GM19372 (cell line): ENCODE results near the gene ZNF135.

Experiments used
- ATAC-seq: cut with Tn5 transposase; IDR thresholded peaks from one replicate; pipeline ENCODE4 v1.9.1; 2021; ENCODE audit warnings: mild to moderate bottlenecking, low read depth, moderate library complexity; ENCODE audit not compliant: unreplicated experiment

ZNF135 gene

DNA sequence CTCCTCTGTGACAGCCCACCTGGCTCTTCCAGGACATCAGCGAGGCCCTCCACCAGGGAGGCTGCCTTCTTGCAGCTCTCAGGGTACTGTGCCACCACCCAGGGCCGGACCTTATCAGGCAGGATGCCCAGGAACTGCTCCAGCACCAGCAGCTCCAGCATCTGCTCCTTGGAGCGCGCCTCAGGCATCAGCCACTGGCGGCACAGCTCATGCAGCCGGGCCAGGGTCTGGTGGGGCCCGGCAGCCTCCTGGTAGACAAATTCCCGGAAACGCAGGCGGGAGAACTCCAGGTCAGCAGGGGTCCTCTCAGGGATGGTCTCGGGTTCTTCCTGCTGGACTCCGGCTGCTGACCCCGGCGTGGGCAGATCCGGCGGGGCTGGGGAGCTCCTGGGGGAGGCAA, 30.8 kb downstream of the ZNF135 start:
- no peak for ATAC-seq

DNA sequence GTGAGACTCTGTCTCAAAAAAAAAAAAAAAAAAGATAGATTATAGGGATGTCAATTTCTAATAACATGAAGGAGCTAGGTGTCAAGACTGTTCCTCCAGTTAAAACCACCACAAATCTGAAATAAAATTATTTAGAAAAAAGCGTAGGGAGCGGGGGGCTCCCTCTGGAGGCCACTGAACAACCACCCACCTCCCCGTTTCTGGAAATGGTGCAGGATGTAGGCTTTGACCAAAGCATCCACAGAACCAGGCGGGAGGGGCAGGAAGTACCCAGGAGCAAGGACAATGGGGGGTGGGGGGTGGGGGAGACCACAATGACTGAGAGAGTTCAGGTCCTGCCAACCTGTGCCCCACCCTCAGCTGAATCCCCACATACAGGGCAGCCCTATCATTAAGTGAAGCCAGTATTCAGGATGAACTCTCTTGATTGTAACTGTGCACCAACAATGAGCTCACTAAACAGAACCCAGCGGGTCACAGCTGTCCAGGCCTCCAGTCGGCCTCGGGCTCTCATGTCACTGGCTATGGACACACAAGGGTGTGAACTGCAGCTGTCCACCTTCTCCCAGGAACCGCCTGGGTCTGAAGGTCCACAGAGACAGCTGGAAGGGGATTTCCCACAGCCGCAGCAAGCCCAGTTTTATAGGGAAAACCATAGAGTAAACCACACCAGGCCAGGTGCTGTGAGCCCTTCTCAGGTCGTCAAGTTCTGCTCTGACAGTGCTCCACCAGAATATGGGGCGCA, 32.3 kb downstream of the ZNF135 start:
- no peak for ATAC-seq

DNA sequence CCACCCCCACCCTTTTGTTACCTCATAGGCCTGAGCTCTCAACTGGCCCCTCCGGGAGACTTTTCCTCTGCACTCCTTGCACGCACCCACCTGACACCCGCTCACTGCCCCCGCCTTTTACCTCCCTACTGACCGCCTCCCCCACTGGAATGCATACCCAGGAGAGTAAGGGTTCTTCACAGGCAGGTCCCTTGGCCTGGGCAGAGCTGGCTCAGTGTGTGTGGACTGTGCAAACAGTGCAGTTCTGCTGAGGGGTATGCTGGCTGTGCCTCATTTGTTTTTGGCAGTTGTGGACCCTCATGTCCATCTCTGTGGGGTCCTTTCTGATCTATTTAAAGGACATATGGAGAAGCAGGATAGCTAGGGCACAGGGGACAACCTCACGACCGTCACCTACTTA, 34.0 kb downstream of the ZNF135 start:
- ATAC-seq = no peak

DNA sequence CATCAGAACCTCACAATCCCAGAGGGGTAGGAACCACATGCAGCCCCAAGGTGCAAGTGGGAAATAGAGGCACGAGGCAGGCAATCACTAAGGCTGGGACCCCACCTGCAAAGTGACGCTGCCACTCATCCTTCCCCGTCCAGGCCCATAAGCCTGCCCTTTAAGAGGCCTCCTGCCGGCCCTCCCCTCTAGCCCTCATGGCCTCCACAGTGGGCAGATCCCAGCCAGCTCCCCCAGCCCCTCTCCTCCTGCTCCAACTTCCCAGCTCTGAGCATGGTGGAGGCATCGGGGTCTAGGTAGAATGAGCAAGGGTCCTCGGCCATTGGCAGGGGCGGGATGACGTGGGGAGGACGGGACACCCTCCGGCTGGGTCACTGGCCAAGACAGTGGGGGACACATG, 36.2 kb downstream of the ZNF135 start:
- no peak for ATAC-seq

DNA sequence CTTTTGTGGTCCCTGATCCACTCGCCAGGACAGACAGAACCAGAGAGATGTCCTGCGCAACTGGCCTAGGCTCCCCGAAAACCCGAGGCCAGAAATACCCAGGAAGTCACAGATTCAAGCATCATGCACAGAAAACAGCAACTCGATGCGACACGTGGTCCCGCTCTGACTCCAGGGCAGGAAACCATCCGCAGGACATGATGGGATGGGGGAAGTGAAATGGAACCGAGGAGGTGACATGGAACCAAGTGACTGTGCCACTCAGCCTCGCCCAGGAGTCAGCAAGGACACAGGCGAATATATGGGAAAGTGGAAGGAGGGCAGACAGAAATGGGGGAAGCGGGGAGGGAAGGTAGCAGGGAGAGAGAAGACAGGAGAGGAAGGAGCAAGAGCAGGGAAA, 37.8 kb downstream of the ZNF135 start:
- ATAC-seq = no peak

DNA sequence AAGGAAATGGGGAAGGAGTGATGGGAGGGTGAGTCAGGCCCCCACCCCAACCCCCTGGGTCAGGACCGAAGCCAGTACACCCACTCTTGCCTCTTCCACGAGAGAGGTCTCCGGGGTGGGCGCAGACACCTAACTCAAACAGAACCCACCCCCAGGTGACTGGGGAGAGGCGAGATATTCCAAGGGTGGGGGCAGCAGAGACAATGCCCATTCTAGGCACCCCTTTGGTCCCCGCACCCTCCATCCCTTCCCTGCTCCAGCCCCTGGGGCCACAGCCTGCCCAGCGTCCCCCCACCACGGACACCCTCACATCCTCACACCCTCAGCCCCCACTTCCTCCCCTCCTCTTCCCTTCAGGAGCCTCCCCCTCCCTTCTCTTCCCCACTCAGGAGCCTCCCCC, 38.3 kb downstream of the ZNF135 start:
- ATAC-seq = no peak

DNA sequence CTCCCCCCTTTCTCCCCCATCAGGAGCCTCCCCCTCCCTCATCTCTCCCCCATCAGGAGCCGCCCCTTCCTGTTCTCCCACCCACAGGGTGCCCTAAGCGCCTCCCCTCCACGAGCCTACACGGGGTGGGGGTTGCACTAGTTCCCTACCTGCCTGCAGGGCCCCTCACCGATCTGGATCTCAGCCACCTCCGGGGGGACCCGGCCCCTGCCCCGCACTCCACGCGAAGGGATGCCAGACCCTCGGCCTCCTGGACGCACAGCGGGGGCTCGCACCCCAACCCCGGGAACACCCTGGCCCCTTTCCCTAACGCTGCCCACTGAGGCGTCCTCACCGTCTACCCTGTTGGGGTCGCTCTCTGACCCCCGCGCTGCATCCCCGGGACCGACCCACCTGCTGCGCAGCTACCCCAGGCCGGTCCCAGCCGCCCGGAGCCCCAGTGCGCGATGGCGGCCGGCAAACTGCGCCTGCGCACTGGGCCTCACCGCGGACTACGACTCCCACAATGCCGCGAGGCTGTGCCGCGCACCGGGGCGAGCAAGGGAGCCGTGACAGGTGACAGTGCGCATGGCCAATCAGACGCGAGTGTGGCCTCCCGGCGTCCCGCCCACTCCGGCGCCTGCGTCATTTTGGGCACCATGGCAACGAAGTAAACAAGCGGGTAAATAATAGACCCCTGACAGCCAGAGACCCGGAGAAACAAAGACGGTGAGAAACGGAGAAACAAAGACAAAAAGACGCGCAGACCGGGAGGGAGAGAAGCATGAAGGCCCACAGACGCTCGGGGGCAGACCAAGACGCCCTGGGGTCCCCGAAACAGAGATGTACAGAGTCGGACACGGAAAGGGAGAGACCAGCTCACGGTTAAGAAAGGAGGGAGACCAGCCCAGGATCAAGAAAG, 38.9 kb downstream of the ZNF135 start, which contains the start of gene ZSCAN18:
Gene ZSCAN18, minus strand, starts transcription at position 451 of the 901 bp plus-strand sequence. CDS start 7,964 bp downstream, outside the sequence.
- ATAC-seq = peak; percentile 86

DNA sequence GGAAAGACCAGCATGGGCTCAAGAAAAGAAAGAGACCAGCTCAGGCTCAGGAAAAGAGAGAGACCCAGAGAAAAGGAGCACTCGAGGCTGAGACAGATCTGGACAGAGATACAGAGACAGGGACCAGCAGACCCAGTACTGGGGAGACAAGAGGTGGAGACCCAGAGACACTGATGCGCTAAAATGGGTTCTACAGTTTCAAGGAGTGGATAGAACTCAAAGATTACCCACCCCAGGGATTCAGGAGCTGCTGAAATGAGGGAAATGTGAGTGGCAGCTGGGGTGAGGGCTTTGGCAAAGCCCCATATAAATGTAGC, 39.6 kb downstream of the ZNF135 start:
- no peak for ATAC-seq

DNA sequence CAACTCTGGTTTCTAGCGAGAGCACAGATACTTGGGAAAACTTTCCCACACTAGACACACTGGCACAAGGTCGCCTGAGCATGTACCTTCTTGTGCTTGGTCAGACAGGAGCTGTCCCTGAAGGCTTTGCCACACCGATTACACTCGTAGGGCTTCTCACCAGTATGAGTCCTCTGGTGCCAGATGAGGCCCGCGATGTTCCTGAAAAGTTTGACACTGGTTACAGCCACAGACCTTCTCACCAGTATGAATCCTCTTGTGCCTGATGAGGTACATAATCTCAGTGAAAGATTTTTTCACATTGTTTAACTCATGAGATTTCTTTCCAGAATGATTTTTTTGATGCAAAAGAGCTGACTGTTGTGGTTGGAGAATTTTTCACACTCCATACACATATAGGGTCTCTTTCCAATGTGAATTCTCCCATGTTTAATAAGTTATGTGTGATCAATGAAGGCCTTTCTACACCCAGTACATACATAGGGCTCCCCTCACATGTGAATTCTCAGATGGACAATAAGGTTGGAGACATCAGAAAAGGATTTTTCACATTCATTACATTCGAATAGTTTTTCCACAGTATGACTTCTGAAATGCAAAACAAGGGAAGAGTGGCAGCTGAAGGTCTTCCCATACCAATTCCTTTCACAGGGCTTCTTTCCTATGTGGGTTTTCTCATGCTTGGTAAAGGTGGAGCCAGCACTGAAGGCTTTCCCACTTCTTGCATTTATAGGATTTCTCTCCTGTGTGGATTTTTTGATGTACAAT, 48.9 kb downstream of the ZNF135 start:
- ATAC-seq = no peak

DNA sequence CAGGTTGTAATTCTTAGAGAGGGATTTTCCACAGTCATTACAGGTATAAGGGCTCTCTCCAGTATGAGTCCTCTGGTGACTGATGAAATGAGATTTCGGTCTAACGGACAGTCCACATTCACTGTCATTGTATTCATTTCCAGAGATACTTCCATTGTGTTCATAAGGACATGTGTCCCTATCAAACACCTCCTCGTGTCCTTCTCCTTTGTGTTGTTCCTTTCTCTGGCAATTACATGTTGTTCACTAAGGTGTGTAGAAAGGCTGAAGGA, 49.4 kb downstream of the ZNF135 start:
- ATAC-seq = no peak

DNA sequence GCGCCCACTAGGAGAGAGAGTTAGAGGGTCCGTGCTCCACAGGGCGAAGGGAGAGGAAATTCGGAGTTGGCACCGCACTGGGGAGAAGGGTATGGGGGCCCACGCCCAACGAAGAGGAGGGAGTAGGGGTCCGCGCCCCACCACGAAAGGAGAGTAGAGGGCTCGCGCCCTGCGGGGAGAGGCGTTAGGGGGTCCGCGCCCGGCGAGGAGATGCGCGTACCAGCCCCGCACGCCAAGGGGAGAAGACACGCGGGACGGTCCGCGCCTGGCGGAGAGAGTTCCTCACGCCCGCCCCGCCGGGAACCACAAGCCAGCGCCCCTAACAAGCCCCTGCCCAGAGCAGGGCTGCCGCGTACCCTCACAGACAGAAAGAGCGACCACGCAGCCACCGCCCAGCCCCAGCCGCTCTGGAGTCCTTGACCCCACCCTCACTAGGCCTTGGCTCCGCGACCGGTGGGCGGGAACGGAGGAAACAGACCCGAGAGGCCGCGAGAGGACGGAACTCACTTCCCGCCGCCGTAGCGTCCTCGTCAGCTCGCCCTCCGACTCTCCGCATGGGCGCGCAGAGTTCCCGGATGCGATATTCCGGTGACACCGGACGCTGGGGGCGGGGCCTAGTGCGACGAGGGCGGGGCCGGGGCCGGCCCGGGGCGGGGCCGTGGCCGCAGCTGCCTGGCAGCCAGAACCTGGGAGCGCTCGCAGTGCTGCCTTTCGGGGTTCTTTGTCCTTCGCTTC, 58.9 kb downstream of the ZNF135 start:
- no peak for ATAC-seq

DNA sequence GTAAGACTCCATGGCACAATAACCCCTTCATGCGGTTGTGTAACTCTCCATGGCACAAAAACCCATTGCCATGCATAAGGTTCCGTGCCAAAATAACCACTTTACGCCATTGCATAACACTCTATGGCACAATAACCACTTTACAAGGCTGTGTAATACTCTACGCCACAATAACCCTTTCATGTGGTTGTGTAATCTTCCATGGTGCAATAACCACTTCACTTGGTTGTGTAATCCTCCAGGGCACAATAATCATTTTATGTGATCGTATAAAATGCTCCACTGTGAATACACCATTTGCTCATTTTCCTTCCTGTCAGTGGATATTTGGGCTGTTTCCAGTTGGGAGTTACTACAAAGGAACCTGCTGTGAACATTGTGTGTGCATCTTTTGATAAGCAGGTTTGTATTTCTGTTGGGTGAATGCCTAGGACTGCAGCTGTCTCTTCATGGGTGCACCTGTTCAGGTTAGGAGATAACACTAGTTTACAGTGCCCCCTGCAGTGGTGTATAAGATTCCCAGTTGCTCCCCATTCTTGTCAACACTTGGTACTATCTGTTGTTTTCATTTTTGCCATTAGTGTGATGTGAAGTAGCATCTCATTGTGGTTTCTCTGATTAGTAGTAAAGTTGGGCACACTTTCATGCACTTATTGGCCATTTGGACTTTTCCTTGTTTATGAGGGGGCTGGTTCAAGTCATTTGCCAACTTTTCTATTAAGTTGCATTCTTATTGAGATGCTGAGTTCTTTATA, 60.1 kb downstream of the ZNF135 start:
- ATAC-seq = no peak
